GM18517 (cell line): ENCODE data around the gene FAM227B.

Experiments used
- ATAC-seq: cut with Tn5 transposase; IDR thresholded peaks from one replicate; pipeline ENCODE4 v1.9.1; 2021; ENCODE audit warnings: mild to moderate bottlenecking, moderate library complexity; ENCODE audit not compliant: unreplicated experiment

The FAM227B gene

DNA sequence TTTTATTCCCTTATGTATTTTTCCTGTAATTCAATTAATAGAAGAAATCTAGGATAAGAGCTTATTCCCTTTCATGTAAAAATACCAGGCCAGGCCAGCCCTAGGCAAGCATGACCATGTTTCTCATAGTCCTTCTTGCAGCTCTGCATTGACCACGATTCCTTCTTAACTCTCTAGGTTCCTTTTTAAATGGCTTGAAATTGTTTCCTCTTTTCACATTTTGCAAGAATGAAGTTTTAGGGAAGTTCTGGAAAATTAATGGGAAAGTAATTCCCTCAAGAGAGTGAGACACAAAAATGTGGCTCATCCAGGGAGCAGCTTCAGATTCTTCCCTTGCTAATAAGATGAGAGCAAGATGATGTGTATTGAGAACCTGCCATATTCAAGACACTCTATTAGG lies 314.1 kb downstream of the FAM227B start:
- no peak for ATAC-seq

DNA sequence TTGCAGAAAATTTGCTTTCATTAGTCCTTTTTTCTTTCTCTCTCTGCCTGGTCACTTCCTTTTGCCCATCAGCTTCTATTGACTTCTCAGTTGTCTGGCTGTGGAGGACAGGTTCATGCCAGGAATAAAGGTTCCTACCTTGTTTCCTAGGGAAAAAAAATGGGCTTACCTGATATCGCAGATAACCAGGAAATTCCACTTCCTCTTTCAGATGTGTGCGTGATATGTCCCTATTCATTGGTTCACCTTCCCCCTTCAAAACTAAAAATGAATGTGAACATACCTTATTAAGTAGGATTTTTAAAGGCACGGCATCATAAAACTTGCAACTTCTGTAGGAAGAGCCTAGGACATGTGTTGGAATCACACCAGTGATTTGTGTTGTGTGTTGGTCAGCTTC lies 317.6 kb downstream of the FAM227B start:
- no peak for ATAC-seq

DNA sequence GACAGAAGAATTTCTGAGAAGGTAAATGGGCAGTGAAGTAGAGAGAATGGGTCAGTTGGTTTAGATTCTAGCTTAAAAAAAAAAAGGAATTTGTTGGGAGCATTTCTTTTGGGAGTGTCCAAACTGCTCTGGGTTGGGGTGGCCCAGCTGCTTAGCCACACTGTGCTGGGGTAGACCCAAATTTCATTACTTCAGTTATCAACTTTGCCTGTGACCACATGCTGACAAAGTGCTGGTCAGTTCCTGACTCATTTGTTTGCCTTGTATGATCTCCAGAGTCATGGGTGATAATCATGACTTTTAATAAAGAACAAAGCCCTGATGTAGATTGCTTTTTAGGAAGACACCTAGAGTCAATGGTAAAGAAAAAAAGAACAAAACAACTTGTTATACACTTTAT lies 319.1 kb downstream of the FAM227B start:
- no peak for ATAC-seq

DNA sequence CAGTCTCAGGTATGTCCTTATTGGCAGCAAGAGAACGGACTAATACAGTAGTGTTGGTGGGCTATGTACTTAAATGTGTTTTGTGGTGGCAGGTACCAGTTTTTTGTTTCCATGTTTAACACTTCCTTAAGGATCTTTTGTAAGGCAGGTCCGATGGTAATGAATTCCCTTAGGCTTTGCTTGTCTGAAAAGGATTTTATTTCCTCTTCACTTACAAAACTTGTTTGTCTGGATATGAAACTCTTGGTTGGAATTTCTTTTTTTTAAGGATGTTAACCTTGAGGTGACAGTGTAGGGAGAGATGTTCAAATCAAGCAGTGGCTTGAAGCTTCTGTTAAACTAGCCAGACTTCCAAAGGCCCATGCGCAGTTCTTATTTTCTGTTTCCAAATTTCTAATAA lies 319.8 kb downstream of the FAM227B start:
- no peak for ATAC-seq

DNA sequence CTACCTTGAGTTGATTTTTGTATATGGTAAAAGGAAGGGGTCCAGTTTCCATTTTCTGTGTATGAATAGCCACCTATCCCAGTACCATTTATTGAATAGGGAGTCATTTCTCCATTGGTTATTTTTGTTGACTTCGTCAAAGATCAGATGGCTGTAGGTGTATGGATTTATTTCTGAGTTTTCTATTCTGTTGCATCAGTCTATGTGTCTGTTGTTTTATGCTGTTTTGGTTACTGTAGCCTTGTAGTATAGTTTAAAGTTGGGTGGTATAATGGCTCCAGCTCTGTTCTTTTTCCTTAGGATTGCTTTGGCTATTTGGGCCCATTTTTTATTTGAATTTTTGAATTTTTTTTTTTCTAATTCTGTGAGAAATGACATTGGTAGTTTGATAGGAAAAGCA lies 323.0 kb downstream of the FAM227B start:
- no peak for ATAC-seq

DNA sequence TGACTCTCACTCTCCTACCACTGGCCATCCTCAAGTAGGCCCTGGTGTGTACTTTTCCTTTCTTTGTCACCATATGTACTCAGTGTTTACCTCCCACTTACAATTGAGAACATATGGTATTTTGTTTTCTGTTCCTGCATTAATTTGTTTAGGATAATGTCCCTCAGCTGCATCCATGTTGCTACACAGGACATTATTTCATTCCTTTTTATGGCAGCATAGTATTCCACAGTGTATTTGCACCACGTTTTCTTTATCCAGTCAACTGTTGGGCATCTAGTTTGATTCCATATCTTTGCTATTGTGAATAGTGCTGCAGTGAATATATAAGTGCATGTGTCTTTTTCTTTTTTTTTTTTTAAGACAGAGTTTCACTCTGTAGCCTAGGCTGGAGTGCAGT lies 324.4 kb downstream of the FAM227B start:
- ATAC-seq, result no peak

DNA sequence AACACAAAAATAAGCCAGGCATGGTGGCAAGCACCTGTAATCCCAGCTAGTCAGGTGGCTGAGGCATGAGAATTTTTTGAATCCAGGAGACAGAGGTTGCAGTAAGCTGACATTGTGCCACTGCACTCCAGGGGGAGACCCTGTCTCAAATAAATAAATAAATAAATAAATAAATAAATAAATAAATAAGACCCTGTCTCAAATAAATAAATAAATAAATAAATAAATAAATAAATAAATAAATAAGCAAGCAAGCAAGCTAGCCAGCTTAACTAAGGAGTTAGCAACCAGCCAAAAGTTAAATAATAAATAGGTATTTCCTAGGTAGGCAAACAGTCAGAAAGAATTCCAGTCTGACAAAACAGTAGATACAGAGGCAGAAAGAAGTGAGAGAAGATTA lies 326.7 kb downstream of the FAM227B start:
- ATAC-seq, result no peak

DNA sequence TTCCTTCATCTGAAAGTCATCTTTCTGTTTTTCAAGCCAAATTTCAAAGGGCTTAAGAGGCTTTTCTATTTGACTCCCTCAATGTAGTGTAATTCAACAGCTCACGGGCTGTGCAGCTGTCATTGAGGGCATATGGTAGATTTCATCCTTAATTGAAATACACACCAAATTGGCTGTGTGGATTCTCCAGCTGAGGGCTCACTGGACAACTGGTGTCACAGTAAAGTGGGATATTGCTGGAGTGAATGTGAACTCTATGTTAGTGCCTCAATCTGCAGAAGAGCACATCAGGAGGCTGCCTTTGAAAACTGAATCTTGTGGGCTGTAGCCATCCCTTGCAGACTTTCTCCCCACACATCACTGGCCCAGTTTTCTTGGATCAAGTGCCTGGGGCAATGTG lies 330.4 kb downstream of the FAM227B start:
- no peak for ATAC-seq

DNA sequence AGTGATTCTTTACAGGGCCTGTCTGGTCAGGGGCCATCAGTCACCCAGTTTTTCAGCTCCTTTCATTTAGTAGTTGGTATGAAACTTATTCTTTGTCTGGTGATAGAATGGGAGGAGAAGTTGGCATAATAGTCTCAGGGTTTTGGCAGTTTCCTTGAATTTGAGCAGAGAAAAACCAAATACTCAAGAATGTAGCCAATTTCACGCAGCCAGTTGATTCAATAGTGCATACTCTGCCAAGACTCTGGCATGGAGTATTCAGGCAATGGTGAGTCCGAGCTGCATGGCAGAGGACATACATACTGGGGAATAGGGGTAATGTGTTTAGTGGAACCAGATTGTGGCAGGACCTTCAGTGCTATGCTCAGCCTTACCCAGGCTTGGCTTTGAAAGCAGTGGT lies 332.2 kb downstream of the FAM227B start:
- no peak for ATAC-seq

DNA sequence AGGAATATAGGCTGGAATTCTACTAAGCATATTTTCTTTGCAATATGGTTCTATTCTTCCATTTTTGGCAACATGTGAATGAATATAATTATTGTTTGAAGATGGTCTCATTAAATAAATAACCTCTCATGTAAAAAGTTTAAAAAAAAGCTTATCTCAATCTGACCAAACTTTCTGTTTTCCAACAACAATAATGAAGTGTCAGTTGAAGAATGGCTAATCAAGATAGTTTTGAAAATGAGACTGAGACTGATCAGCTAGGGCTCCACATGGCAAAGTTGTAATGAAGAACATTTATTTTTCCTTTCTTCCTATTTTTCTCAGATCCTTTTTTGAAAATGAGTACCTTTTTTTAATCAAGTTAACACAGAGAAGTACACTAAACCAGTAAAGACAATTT lies 333.1 kb downstream of the FAM227B start:
- ATAC-seq, result no peak

DNA sequence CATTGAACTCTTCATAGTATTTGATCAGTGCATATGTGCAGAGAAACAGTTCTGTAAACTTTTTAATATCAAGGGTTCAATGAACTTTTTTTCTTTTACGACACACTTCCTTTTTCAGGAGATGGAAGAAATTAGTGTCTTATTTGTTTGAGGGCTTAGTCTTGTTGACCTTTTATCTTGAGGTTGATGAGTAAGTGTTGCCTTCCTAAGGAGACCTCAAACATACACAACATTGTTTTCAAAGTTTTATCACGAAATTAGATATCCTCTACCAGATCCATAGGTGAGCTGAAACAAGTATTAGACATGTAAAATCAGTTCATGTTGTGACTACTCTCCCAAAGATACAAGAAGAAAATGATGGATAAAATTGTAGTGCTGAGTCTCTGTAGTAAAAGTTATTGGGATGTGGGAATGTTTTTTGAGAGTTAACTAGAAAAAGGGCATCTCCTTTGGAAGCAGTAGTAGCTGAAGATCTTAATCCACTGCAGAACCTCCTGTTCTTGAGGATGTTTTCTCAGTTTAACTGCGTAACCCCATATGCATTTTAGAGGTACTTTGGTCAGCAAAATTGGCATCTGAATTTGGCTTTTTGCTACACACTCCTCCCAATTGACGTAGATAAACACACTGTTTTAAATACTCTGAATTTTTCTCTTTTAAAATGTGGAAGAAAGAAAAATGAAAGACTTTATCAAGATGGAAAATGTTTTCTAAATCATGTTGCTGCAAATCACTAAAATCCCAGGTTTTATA lies 333.8 kb downstream of the FAM227B start:
- ATAC-seq, result no peak

DNA sequence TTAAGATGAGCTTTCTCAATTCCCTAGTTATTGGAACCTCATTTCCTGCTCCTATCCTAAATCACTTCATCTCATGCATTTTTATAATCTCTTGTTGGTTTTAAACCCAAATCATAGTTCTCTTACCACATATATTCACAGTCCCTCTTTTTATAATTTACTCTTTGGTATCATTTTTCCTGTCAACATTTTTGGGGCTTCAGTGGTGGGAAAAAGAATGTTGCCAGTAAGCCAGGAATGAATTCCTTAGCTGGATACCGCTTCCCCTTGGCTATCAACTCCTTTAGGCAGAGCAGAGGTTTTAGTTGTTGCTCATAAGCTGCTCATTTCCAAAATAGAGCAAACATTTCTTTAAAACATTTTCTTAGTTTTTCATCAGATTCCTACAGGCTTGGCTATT lies 338.3 kb downstream of the FAM227B start:
- ATAC-seq, result no peak

DNA sequence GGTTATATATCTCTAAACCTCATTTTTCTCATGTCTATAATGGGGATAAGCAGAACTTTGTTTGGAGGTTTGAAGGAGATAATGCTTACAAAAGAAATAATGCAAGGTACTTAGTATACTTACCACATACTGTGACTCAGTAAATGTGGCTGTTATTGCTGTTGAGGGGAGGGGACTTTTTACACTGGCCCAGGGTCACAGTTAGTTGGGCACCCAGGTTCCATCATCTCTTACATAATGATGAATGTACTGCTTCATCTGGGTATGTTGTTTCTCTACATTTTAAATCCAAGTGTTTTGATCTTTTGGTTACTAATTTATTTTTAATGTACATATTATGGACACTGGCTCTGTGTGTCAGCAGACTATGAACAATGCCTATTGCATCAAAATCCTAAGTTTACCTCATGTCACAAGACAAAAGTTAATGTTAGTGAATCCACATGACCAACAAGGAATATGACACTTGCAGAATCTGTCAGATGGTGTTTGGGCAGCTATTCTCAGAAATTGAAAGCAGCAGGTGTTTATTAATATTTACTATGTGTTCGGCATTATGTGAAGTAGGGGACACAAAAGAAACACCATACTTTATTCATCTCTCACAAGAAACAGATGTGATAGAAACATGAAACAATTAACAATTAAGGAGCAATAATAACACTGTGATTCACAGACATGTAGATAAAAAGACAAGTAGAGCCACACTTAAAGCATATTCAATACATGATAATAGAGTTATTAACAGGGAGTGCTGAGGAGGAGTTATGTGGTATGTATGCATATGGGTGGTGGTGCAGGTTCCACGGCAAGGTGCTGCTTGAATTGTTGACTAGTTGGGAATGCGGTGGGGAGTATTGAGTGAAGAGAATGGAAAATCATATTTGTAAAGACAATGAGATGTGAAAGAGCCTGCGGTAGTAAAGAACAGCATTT lies 340.8 kb downstream of the FAM227B start:
- ATAC-seq, result no peak

DNA sequence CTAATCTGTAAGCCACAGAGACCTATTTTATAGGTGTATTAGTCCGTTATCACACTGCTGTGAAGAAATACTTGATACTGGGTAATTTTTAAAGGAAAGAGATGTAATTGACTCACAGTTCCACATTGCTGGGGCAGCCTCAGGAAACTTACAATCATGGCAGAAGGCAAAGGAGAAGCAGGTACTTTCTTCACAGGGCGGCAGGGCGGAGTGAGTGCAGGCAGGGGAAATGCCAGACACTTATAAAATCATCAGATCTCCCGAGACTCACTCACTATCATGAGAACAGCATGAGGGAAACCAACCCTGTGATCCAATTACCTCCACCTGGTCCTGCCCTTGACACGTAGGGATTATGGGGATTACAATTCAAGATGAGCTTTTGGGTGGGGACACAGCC lies 341.9 kb downstream of the FAM227B start:
- ATAC-seq, result no peak
